ENCODE results near the gene ADAP1. TPM values are rescaled to one million over a fixed set of nuclear protein-coding genes. Genes with fewer than 3 reads are reported as not detected.

Gene ADAP1
- total RNA-seq, 6 experiments from 2014 or later = 1.4 to 4.2 (median 2.7) TPM

DNA sequence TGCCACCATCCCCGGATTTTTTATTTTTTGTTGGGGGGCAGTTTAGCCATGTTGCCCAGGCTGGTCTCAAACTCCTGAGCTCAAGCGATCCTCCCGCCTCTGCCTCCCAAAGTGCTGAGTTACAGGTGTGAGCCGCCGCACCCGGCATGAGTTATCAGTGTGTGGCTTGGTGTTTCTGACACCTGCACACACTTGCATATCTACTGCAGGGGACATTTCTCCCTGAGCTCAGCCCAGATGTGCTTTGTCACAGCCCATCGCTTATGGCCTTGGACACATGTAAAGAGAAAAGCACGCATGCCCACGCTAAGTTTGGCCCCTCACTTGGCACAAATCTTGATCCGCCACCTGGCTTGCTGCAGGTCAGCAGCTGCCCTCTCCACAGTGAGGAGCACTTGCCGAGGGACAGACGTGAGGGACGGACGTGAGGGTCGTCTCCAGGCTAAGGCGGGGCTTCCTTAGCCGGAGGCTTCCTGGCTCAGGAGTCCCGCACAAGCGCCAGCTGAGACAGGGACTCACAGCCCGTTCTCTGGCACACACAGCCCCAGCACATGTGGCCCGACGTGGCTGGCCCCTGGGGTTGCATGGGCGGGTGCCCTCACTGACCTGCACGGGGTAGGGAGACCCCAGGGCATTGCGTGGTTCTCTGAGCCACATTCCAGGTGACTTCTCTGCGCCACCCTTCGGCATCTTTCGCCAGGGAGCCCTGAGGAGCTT is 40.3 kb upstream of the ADAP1 start:
- Histone ChIP-seq H3K4me3 (no peak overlapping the region), H3K27ac (no peak overlapping the region), H3K27me3 (no peaks in the 10 kb centered on the region), H3K36me3 (no peaks in the 10 kb centered on the region), H3K9me3 (no peaks in the 10 kb centered on the region), H3K4me1 (peaks cover 0 to 7% (median 0%) of the 10 kb centered on the region in 4 donors)
- ATAC-seq (no peak), DNase-seq (no peak)
- intact Hi-C loops (cut with DNase I) = loop anchor here (5.0 to 10.0 kb wide), 3 partner anchors 68 to 180 kb away; no protein-coding TSS in a partner anchor
- 85% methylated on average over 4 of the region's 28 CpGs for WGBS (ENCODE audit: insufficient coverage, low coverage, low lambda C conversion rate, missing lambda C conversion rate)
- no peak for TF ChIP-seq POLR2A (IDR thresholded peaks at IDR 0.05)

DNA sequence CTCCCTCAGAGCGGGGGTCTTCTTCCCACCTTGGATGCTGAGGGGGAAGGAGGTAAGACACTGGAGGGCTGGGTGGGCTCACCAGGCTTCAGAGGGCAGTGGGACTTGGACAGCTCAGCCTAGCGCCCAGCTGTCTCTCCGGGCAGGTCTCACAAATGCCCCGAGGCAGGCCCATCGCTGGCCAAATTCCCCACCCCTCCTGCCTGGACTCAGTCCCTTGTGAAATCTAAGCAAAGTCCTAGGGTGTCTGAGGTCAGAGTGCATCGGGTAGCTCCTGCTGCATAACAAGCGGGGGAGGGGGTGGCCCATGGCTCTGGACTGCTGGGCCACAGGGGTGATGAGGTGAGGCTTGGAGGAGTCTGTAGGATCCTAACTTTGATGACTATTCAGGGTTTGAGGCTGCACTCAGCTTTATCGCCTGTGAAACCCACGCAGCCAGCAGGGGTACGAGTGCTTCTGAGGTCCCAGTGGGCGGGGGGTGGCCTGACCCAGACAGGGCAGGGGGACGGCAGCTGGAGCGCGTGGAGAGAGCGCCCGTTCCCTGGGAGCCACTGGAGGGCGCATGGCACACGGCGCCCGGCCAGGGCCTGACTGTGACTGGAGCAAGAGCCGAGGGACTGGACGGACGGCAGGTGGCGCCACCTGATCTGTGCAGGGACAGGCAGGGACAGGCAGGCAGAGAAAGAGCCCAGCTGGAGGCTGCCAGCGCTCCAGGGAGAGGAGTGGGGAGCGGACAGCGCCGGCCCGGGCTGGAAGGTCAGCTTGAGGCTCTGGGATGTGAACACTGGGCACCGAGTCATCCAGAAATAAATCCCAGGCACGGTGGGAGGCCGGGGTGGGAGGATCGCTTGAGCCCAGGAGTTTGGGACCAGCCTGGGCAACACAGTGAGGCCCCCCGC is 38.5 kb upstream of the ADAP1 start:
- Histone ChIP-seq H3K4me3 (no peak overlapping the region), H3K36me3 (no peaks in the 10 kb centered on the region), H3K27me3 (no peaks in the 10 kb centered on the region), H3K4me1 (peaks cover 0 to 7% (median 0%) of the 10 kb centered on the region in 4 donors), H3K27ac (no peak overlapping the region), H3K9me3 (no peaks in the 10 kb centered on the region)
- intact Hi-C loops (cut with DNase I) = loop anchor here (10.0 kb wide), 2 partner anchors 152 to 182 kb away; no protein-coding TSS in a partner anchor
- WGBS (ENCODE audit: insufficient coverage, low coverage, low lambda C conversion rate, missing lambda C conversion rate) = 8% methylated on average over 12 of the region's 34 CpGs
- TF ChIP-seq, protein P1, sequence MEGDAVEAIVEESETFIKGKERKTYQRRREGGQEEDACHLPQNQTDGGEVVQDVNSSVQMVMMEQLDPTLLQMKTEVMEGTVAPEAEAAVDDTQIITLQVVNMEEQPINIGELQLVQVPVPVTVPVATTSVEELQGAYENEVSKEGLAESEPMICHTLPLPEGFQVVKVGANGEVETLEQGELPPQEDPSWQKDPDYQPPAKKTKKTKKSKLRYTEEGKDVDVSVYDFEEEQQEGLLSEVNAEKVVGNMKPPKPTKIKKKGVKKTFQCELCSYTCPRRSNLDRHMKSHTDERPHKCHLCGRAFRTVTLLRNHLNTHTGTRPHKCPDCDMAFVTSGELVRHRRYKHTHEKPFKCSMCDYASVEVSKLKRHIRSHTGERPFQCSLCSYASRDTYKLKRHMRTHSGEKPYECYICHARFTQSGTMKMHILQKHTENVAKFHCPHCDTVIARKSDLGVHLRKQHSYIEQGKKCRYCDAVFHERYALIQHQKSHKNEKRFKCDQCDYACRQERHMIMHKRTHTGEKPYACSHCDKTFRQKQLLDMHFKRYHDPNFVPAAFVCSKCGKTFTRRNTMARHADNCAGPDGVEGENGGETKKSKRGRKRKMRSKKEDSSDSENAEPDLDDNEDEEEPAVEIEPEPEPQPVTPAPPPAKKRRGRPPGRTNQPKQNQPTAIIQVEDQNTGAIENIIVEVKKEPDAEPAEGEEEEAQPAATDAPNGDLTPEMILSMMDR (IDR thresholded peaks at IDR 0.05) = peak; percentile 100
- no peak for TF ChIP-seq POLR2A (IDR thresholded peaks at IDR 0.05)
- peak; percentile 97 to 99 (median 98) for ATAC-seq
- DNase-seq = peak; percentile 98 to 99 (median 99)

DNA sequence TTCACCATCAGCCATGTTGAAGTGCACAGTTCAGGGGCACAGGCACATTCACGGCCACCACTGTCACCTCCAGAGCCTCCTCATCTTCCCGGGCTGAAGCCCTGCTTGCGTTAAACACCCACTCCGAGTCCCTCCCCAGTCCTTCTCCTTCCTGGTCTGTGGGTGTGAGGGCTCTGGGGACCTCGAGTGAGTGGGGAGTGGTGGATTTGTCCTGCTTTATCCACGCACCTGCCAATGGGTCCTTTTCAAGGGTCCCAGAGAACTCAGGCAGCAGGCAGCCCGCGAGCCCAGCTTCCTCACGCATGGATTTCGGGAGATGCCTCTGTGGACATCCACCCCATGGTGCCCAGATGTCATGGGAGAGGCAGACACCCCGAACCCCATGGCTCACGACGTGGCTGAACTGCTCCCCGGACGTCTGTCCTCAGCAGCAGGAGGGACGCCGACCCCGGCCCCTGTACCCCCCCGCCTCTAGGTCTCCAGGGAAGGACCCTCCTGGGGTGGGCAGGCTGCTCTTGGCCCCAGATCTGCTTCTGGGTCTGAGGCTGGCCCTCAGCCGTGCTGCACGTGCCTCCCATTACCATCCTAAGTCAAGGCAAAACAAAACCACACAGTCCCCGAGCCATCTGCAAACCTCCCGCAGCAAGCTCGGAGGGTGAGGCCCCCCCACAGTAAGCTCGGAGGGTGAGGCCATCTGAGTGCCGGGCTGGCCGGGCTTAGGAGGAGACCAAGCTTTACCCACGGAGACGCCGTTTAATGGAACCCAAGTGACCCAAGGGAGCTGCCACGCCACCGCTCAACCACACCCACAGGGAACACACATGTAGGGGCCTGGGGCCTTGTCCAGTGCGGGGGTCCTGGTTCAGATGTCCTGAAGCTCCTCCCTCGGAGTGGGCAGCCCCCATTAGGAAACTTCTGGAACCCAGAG is 37.5 kb upstream of the ADAP1 start:
- DNase-seq (no peak), ATAC-seq (no peak)
- H3K27me3 ChIP-seq = no peaks in the 10 kb centered on the region
- H3K36me3 ChIP-seq = no peaks in the 10 kb centered on the region
- no peak for TF ChIP-seq POLR2A (IDR thresholded peaks at IDR 0.05)
- TF ChIP-seq, protein P1 (IDR thresholded peaks at IDR 0.05) = no peak
- H3K27ac ChIP-seq = no peak overlapping the region
- no peaks in the 10 kb centered on the region for H3K9me3 ChIP-seq
- intact Hi-C loops (cut with DNase I) = loop anchor here (10.0 kb wide), 2 partner anchors 153 to 183 kb away; no protein-coding TSS in a partner anchor
- H3K4me1 ChIP-seq = peaks cover 0 to 7% (median 0%) of the 10 kb centered on the region in 4 donors
- 80% methylated on average over 3 of the region's 34 CpGs for WGBS (ENCODE audit: insufficient coverage, low coverage, low lambda C conversion rate, missing lambda C conversion rate)
- H3K4me3 ChIP-seq = no peak overlapping the region

DNA sequence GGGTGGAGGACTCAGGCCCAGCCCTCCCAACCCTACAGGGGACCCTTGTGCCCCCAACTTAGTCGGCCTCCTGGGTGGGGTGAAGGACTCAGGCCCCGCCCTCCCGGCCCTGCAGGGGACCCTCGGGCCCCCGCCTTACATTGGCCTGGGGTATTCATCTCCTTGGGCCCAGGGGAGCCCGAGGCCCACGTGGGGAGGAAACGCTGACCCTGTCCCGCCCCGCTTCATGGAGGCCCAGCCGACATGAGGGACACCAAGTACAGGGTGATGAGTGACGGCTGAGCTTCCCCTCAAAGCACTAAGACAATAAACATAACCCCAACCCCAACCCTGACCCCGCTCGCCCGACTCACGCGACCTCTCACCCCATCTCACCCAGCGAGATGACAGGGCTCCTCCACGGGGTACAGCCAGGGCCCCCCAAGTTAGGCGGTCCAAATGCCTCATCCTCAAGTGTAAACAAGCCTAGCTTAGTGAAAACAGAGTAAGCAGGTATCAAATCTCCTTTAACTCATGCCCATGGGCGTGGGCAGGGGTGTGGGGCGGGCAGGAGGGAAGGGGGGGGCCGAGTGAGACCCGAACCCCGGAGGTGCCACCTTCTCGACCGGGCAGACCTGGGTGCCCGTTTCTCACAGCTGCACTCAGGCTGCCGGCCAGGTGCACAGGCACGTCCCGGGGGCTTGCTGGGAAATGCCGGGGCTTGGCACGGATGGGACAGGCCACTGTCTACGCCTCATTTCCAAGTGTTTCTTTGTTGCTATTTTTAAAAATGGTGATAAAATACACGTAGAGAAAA is 36.7 kb upstream of the ADAP1 start:
- Histone ChIP-seq H3K9me3 (no peaks in the 10 kb centered on the region), H3K36me3 (no peaks in the 10 kb centered on the region), H3K27ac (no peak overlapping the region), H3K27me3 (no peaks in the 10 kb centered on the region), H3K4me1 (peaks cover 0 to 7% (median 0%) of the 10 kb centered on the region in 4 donors), H3K4me3 (no peak overlapping the region)
- DNase-seq = no peak
- 60% methylated on average over 3 of the region's 35 CpGs for WGBS (ENCODE audit: insufficient coverage, low coverage, low lambda C conversion rate, missing lambda C conversion rate)
- intact Hi-C loops (cut with DNase I) = loop anchor here (10.0 kb wide), 2 partner anchors 154 to 184 kb away; no protein-coding TSS in a partner anchor
- TF ChIP-seq, protein P1 (IDR thresholded peaks at IDR 0.05) = no peak
- no peak for TF ChIP-seq POLR2A (IDR thresholded peaks at IDR 0.05)
- ATAC-seq = no peak
